ENCODE data around the gene GGT5.
"Not testable (repeated sequence)": the region's sequence is repeated elsewhere in the genome, so short reads cannot be mapped to it uniquely, and the experiment has no call there.

The GGT5 gene

GRCh38 chr22:24262185-24262749, 17.4 kb upstream of the GGT5 start:
- DNase-seq (ENCODE audit: low read depth) = not testable (repeated sequence)

GRCh38 chr22:24259459-24259858, 14.6 kb upstream of the GGT5 start:
- peak; percentile 52 for DNase-seq (ENCODE audit: low read depth)

DNA sequence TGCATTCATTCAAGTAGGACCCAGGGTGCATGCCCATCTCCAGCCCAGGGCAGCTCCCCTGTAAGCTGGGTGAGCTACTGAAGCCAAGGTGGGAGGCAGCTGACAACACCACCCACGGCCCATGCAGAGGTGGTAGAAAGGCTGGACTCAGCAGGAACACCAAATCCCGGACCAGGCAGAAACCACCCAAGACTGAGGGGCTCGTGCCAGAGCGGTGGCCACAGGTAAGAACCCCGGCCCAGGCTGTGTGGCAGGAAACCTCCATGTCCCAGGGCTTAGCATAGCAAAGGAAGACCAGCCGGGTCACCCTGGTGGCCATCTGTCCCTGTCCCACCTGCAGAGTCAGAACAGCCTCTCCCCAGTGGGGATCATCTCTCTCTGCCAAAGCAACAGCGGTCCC, 11.9 kb upstream of the GGT5 start:
- DNase-seq (ENCODE audit: low read depth) = not testable (repeated sequence)

GRCh38 chr22:24256136-24256535, 11.3 kb upstream of the GGT5 start:
- not testable (repeated sequence) for DNase-seq (ENCODE audit: low read depth)

DNA sequence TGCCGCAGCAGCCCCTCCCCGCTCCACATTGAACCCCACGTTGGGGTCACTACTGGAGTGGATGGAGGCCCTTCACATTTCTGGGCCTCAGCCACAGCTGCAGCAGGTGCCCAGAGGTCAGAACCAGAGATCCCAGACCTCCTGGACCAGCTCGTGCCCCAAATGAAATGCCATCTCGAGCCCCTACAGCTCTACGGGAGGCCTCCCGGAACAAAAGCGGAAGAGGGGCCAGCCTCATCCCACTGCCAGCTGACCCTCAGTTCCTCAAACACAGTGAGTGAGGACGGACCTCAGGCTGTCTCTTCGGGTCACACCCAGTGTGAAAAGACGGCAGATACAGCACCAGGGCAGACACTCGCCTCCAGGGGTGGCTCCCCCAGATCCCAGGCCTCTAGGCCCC, 8.2 kb upstream of the GGT5 start:
- not testable (repeated sequence) for DNase-seq (ENCODE audit: low read depth)

DNA sequence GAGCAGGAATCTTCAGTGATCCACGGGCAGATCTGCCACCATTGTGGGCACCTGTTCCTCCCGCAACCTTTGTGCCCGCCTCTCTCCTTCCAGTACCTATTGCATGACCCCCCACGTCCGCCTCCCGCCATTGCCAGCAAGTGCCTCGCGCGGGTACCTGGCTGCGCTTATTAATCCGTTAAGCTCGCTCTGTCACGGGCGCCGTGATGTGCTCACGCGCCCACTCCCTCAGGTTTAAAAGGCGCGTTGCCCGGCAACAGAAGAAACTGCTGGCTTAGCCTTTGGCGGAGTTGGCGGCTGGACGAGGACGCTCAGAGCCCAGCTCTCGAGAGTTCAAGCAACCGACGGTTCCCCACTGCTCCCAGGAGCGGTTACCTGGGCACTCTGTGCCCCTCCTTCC, 6.4 kb upstream of the GGT5 start:
- not testable (repeated sequence) for DNase-seq (ENCODE audit: low read depth)

DNA sequence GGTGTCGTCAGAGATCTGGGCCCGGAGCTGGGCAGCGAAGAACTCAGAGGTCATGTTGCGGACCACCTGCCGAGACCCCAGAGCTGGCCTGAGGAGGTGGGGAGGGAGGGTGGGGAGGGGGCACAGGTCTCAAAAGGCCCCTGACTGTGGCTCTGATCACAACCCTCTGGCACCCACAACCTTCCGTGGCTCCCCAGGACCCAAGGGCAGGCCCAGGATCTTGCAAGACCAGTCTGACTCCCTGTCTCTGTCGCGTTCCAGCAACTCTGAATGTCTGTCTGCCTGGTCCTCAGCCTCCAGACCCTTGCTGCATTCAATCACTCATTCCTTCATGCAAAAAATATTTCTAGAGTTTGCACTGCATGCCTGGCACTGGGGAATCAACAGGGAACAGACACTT, 4.5 kb upstream of the GGT5 start:
- not testable (repeated sequence) for DNase-seq (ENCODE audit: low read depth)

DNA sequence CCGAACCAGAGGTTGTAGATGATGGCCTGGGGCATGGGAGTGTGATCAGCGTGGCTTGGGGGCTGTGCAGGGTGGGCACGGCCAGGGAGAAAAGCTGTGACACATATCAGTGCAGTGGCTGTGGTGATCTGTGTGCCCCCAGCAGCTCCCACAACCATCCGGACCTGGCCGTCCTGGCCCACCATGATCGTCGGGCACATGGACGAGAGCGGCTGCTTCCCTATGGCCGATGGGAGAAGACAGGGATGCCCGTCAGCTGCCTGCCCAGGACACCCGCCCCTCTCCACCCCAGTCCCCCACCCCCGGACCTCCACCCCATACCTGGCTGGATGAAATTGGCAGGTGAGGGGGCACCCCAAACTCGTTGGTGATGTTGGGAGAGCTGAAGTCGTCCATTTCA, 3.7 kb upstream of the GGT5 start:
- not testable (repeated sequence) for DNase-seq (ENCODE audit: low read depth)

GRCh38 chr22:24247564-24248344, 2.9 kb upstream of the GGT5 start:
- no peak for DNase-seq (ENCODE audit: low read depth)

DNA sequence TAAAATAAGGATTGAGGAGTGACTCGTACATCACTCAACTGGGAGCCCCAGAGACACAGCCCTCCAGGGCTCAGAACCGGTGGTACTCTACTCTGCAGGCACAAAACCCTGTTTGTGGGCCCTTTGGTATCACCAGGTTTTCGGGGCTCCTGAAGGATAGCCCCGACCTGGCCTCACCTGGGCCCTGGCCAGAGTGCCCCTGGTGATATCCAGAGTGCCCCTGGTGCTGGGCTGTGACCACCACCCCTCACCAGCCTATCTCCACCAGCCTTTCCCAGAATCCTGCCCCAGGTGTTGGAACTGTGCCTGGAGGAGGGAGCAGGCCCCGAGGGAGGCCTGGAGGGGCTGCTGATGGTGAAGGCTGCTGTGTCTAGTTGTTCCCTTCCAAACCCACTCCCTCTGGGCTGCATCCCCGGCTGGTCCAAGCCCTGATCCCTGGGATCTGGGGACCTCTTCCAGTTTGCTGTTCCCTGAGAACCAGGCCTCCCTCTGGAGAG, 2.2 kb upstream of the GGT5 start:
- DNase-seq (ENCODE audit: low read depth) = no peak

- DNase-seq (ENCODE audit: low read depth) = not testable (repeated sequence)
Measured at GRCh38 chr22:24245584-24246561, 991 bp upstream of the GGT5 start.

- no peak for DNase-seq (ENCODE audit: low read depth)
Measured at GRCh38 chr22:24244144-24244787, 616 bp downstream of the GGT5 start.

- not testable (repeated sequence) for DNase-seq (ENCODE audit: low read depth)
Measured at GRCh38 chr22:24243417-24243816, 1.5 kb downstream of the GGT5 start.

- DNase-seq (ENCODE audit: low read depth) = not testable (repeated sequence)
Measured at GRCh38 chr22:24240985-24241692, 3.7 kb downstream of the GGT5 start.

DNA sequence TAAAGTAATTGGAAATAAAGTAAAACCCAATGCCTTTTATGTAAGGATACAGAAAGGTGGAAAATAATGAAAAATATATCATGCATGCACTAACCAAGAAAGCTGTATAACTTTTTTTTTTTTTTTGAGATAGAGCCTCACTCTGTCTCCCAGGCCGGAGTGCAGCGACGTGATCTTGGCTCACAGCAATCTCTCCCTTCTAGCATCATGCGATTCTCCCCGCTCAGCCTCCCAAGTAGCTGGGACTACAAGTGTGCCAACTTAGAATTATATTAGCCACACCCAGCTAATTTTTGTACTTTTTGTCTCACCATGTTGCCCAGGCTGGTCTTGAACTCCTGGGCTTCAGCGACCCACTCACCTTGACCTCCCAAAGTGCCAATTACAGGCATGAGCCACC, 4.5 kb downstream of the GGT5 start:
- DNase-seq (ENCODE audit: low read depth) = no peak

DNA sequence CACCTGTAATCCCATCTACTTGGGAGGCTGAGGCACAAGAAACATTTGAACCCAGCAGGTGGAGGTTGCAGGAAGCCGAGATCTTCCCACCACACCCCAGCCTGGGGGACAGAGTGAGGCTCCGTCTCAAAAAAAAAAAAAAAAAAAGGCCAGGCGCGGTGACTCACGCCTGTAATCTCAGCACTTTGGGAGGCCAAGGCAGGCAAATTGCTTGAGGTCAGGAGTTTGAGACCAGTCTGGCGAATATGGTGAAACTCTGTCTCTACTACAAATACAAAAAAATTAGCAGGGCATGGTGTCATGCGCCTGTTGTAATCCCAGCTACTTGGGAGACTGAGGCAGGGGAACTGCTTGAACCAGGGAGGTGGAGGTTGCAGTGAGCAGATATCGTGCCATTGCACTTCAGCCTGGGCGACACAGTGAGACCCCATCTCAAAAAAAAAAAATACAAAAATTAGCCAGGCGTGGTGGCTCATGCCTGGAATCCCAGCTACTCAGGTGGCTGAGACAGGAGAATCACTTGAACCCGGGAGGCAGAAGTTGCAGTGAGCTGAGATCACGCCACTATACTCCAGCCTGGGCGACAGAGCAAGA, 6.7 kb downstream of the GGT5 start:
- not testable (repeated sequence) for DNase-seq (ENCODE audit: low read depth)

DNA sequence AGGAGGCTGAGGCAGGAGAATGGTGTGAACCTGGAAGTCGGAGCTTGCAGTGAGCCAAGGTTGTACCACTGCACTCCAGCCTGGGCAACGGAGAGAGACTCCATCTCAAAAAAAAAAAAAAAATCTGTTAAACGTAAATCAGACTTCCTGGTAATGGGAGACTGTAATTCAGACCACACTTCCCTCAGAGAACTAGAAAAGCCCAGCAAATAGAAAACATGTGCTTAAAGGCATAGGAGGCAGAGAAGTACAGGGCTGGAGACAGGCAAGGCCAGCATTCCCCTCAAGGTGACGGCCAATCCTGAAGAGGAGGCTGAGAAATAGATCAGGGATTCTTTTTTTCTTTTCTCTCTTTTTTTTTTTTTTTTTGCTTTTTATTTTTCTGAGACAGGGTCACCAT, 8.2 kb downstream of the GGT5 start:
- DNase-seq (ENCODE audit: low read depth) = no peak

- no peak for DNase-seq (ENCODE audit: low read depth)
Measured at GRCh38 chr22:24235315-24235714, 9.6 kb downstream of the GGT5 start.

DNA sequence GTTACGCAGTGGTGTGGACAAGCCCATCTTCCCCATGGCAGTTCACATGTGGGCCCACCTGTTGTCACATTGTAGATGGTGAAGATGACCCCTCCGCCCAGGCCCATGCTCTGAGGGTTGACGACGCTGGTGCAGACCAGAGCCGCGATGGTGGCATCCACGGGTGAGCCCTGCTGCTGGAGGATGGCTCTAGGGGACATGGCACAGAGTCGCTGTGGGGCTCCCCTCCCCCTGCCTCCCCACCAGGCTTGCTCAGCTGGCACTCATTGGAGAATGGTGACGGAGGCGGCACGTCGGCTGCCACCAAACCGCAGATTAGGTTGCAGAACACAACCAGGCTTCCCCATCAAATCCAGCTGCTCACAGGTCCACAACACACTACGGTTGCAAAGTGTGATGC, 11.1 kb downstream of the GGT5 start:
- no peak for DNase-seq (ENCODE audit: low read depth)

GRCh38 chr22:24233235-24233634, 11.6 kb downstream of the GGT5 start:
- no peak for DNase-seq (ENCODE audit: low read depth)

GRCh38 chr22:24232725-24233124, 12.2 kb downstream of the GGT5 start:
- no peak for DNase-seq (ENCODE audit: low read depth)
